ENCODE data around the gene NSUN6. TPM values are rescaled to one million over a fixed set of nuclear protein-coding genes. Genes with fewer than 3 reads are reported as not detected.
A peak's percentile ranks its signal among the peaks of the same experiment; 100 is the strongest.
"Not testable (repeated sequence)": the region's sequence is repeated elsewhere in the genome, so short reads cannot be mapped to it uniquely, and the experiment has no call there.

Gene NSUN6
- total and polyA plus RNA-seq, 7 donors, result 3.0 to 7.0 (median 4.0) TPM

DNA sequence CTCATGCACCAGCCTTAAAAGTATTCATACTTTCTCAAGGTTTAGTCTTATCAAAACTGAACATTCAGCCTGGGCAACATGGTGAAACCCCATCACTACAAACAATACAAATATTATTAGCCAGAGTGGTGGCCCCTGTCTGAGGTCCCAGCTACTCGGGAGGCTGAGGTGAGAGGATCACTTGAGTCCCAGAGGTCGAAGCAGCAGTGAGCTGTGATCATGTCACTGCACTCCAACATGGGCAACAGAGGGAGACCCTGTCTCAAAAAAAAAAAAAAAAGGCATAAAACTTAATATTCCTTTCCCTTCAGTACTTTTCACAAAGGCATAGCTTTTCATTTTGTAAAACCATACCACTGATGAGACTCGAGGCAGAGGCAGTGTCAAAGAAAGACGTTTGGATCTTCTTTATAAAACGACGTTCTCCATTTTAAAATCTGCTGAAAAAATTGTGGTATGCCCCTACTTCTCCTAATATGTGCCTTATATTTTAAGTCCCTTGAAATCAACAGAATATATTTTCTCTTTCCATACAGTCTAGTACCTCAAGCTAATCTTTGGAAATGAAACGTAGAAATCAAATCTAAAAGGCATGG lies 1.9 kb downstream of the NSUN6 start:
- 65 to 72% (median 65%) methylated on average over 7 of the region's 7 CpGs for WGBS, 3 donors
- DNase-seq (no peak), ATAC-seq (no peak)
- intact Hi-C loops (cut with DNase I), result no loop called here
- no peak overlapping the region for H3K27ac ChIP-seq
- TF ChIP-seq, protein P1, sequence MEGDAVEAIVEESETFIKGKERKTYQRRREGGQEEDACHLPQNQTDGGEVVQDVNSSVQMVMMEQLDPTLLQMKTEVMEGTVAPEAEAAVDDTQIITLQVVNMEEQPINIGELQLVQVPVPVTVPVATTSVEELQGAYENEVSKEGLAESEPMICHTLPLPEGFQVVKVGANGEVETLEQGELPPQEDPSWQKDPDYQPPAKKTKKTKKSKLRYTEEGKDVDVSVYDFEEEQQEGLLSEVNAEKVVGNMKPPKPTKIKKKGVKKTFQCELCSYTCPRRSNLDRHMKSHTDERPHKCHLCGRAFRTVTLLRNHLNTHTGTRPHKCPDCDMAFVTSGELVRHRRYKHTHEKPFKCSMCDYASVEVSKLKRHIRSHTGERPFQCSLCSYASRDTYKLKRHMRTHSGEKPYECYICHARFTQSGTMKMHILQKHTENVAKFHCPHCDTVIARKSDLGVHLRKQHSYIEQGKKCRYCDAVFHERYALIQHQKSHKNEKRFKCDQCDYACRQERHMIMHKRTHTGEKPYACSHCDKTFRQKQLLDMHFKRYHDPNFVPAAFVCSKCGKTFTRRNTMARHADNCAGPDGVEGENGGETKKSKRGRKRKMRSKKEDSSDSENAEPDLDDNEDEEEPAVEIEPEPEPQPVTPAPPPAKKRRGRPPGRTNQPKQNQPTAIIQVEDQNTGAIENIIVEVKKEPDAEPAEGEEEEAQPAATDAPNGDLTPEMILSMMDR (IDR thresholded peaks at IDR 0.05), result no peak
- peaks cover 0 to 27% of the 10 kb centered on the region in 2 donors for H3K36me3 ChIP-seq (ENCODE audit: insufficient read depth in 1 of 2, low read depth in 1 of 2)
- no peaks in the 10 kb centered on the region for H3K27me3 ChIP-seq (ENCODE audit: insufficient read depth in 3 of 3, low read length in 2 of 3)
- H3K4me1 ChIP-seq, result peaks cover 16% of the 10 kb centered on the region
- no peak overlapping the region for H3K4me3 ChIP-seq
- H3K9me3 ChIP-seq, result no peaks in the 10 kb centered on the region

DNA sequence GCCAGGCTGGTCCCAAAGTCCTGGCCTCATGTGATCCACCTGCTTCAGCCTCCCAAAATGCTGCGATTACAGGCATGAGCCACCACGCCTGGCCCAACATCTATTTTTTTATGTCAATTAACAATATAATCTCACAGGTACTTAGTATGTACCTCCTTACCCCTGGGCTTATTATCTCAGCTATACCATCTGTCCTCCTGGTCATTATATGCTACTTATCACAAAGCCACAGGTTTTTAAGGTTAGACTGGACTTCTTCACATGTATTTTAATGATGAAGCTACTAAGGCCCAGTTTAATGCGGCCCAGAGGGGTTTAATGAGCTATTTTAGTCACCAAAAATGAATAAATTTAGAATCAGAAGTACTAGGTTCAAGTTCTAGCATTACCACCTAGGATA lies 3.4 kb downstream of the NSUN6 start:
- TF ChIP-seq, protein P1 (IDR thresholded peaks at IDR 0.05), result no peak
- Histone ChIP-seq H3K27ac (no peak overlapping the region), H3K4me1 (peaks cover 16% of the 10 kb centered on the region), H3K27me3 (ENCODE audit: insufficient read depth in 3 of 3, low read length in 2 of 3) (no peaks in the 10 kb centered on the region), H3K36me3 (ENCODE audit: insufficient read depth in 1 of 2, low read depth in 1 of 2) (peaks cover 0 to 27% of the 10 kb centered on the region in 2 donors), H3K9me3 (no peaks in the 10 kb centered on the region), H3K4me3 (no peak overlapping the region)
- no peak for DNase-seq
- WGBS, 3 donors, result 94 to 97% (median 96%) methylated on average over 3 of the region's 3 CpGs
- intact Hi-C loops (cut with DNase I), result no loop called here
- ATAC-seq, result no peak

DNA sequence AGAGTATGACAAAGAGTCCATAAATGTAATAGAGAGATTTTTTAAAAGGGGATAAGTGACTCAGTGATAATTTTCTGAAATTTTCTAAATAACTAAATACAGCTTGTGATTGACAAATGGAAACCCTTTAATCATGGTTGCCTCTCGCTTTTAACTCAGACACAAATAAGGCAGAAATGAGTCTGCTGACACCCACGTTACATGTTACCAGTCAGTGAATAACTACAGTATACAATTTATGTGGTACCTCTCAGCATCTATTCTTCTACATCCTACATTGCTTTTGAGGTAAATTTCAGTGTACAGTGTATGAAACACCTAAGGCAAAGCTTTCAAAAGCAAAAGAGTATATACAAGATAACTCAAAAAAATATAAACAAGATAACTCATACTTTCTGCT lies 4.2 kb downstream of the NSUN6 start:
- WGBS, 3 donors, result 94 to 96% (median 94%) methylated on average over 2 of the region's 2 CpGs
- no peaks in the 10 kb centered on the region for H3K9me3 ChIP-seq
- intact Hi-C loops (cut with DNase I), result no loop called here
- H3K4me1 ChIP-seq, result peaks cover 14% of the 10 kb centered on the region
- ATAC-seq, result no peak
- no peaks in the 10 kb centered on the region for H3K27me3 ChIP-seq (ENCODE audit: insufficient read depth in 3 of 3, low read length in 2 of 3)
- TF ChIP-seq, protein P1 (IDR thresholded peaks at IDR 0.05), result no peak
- H3K36me3 ChIP-seq (ENCODE audit: insufficient read depth in 1 of 2, low read depth in 1 of 2), result peaks cover 0 to 27% of the 10 kb centered on the region in 2 donors
- no peak overlapping the region for H3K4me3 ChIP-seq
- no peak overlapping the region for H3K27ac ChIP-seq
- no peak for DNase-seq

DNA sequence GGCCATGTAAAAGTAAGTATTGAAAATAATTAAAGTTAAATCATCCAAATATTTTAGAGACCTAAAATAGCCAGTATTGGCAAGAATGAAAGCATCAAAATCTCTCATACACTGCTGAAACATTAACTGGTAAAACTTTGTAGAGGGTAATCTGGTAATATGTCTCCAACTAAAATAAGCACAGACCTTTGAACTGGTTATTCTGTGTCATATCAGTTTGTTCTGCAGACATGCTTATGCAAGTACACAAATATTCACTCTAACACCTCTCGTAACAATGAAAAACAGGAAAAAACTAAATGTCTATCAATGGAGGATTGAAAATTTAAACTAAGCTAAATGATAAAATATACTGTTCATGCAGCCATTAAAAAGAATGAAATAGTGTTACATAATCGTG lies 11.7 kb downstream of the NSUN6 start:
- H3K4me1 ChIP-seq; DNase-seq; ATAC-seq; H3K27me3 ChIP-seq (ENCODE audit: insufficient read depth in 3 of 3, low read length in 2 of 3); H3K27ac ChIP-seq; intact Hi-C loops (cut with DNase I); H3K9me3 ChIP-seq; H3K36me3 ChIP-seq (ENCODE audit: insufficient read depth in 1 of 2, low read depth in 1 of 2); H3K4me3 ChIP-seq: not testable (repeated sequence)
- WGBS, 3 donors, result 92 to 96% (median 96%) methylated on average over 2 of the region's 2 CpGs

DNA sequence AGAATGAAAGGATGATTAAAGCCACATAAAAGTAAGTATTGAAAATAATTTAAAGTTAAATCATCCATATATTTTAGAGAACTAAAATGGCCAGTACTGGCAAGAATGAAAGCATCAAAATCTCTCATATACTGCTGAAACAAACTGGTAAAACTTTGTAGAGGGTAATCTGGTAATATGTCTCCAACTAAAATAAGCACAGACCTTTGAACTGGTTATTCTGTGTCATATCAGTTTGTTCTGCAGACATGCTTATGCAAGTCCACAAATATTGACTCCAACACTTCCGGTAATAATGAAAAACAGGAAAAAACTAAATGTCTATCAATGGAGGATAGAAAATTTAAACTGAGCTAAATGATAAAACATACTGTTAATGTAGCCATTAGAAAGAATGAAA lies 14.0 kb downstream of the NSUN6 start:
- H3K9me3 ChIP-seq; H3K4me3 ChIP-seq; H3K27ac ChIP-seq; H3K27me3 ChIP-seq (ENCODE audit: insufficient read depth in 3 of 3, low read length in 2 of 3); DNase-seq; ATAC-seq; H3K36me3 ChIP-seq (ENCODE audit: insufficient read depth in 1 of 2, low read depth in 1 of 2); intact Hi-C loops (cut with DNase I); H3K4me1 ChIP-seq: not testable (repeated sequence)
- 82 to 91% (median 91%) methylated on average over 1 of the region's 1 CpG for WGBS, 3 donors

DNA sequence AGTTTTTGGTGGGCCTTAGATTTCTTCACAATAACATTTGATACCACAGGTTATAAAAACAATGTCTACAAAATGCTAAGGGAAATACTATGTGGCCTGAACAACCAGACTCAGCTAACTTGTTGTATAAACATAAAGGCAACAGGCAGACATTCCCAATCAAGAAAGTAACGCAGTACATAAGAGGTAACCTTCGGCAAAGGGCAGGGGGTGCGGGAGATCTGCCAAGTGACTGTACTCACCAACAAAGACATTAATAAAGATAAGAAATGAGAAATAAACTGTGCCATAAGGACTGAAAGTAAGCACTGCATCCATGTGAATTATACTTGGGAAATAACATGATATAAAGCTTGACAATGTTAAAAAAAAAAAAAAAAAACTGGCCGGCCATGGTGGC lies 15.4 kb downstream of the NSUN6 start:
- Histone ChIP-seq H3K9me3 (no peaks in the 10 kb centered on the region), H3K36me3 (ENCODE audit: insufficient read depth in 1 of 2, low read depth in 1 of 2) (no peaks in the 10 kb centered on the region), H3K27me3 (ENCODE audit: insufficient read depth in 3 of 3, low read length in 2 of 3) (no peaks in the 10 kb centered on the region), H3K4me3 (no peak overlapping the region), H3K4me1 (no peaks in the 10 kb centered on the region), H3K27ac (no peak overlapping the region)
- intact Hi-C loops (cut with DNase I), result no loop called here
- 92 to 97% (median 93%) methylated on average over 4 of the region's 4 CpGs for WGBS, 3 donors
- ATAC-seq (no peak), DNase-seq (no peak)
- TF ChIP-seq, protein P1 (IDR thresholded peaks at IDR 0.05), result no peak

DNA sequence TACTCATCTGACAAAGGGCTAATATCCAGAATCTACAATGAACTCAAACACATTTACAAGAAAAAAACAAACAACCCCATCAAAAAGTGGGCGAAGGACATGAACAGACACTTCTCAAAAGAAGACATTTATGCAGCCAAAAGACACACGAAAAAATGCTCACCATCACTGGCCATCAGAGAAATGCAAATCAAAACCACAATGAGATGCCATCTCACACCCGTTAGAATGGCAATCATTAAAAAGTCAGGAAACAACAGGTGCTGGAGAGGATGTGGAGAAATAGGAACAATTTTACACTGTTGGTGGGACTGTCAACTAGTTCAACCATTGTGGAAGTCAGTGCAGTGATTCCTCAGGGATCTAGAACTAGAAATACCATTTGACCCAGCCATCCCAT lies 18.9 kb downstream of the NSUN6 start:
- 98 to 100% (median 99%) methylated on average over 1 to 2 of the region's 3 CpGs for WGBS, 3 donors

DNA sequence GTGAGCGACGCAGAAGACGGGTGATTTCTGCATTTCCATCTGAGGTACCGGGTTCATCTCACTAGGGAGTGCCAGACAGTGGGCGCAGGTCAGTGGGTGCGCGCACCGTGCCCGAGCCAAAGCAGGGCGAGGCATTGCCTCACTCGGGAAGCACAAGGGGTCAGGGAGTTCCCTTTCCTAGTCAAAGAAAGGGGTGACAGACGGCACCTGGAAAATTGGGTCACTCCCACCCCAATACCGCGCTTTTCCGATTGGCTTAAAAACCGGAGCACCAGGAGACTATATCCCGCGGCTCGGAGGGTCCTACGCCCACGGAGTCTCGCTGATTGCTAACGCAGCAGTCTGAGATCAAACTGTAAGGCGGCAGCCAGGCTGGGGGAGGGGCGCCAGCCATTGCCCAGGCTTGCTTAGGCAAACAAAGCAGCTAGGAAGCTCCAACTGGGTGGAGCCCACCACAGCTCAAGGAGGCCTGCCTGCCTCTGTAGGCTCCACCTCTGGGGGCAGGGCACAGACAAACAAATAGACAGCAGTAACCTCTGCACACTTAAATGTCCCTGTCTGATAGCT lies 23.9 kb downstream of the NSUN6 start:
- Histone ChIP-seq H3K4me3 (peak overlapping the region; percentile 77), H3K27ac (peak overlapping the region; percentile 65)
- ATAC-seq; H3K27me3 ChIP-seq (ENCODE audit: insufficient read depth in 3 of 3, low read length in 2 of 3); intact Hi-C loops (cut with DNase I); H3K4me1 ChIP-seq; H3K9me3 ChIP-seq; H3K36me3 ChIP-seq (ENCODE audit: insufficient read depth in 1 of 2, low read depth in 1 of 2): not testable (repeated sequence)
- WGBS, 3 donors, result 4 to 8% (median 5%) methylated on average over 24 to 25 of the region's 25 CpGs
- DNase-seq, result peak; percentile 66 to 84

More for the DNA sequence above, 18.9 kb downstream of the NSUN6 start:
- DNase-seq; intact Hi-C loops (cut with DNase I); H3K4me3 ChIP-seq; H3K27ac ChIP-seq; H3K36me3 ChIP-seq (ENCODE audit: insufficient read depth in 1 of 2, low read depth in 1 of 2); H3K27me3 ChIP-seq (ENCODE audit: insufficient read depth in 3 of 3, low read length in 2 of 3); ATAC-seq; H3K4me1 ChIP-seq; H3K9me3 ChIP-seq: not testable (repeated sequence)
